Ectodermal cell (in vitro differentiated cells): ENCODE measurements around the gene TNFRSF17.

Source experiments
- H3K27ac ChIP-seq: 2 replicates; pipeline ENCODE4 v1.7.0; 2013; ENCODE audit warnings: mild to moderate bottlenecking, low read depth, low read length; ENCODE audit not compliant: insufficient read depth, poor library complexity, severe bottlenecking
- H3K27me3 ChIP-seq: 2 replicates; pipeline ENCODE4 v1.7.0; 2013; ENCODE audit warnings: mild to moderate bottlenecking, low read length; ENCODE audit not compliant: insufficient read depth, control insufficient read depth, poor library complexity, severe bottlenecking
- H3K36me3 ChIP-seq: one replicate; pipeline ENCODE4 v1.7.0; 2013; ENCODE audit warnings: low read length; ENCODE audit not compliant: control insufficient read depth, insufficient read depth
- H3K4me1 ChIP-seq: one replicate; pipeline ENCODE4 v1.7.0; 2013; ENCODE audit warnings: low read length; ENCODE audit not compliant: control insufficient read depth, insufficient read depth
- H3K4me3 ChIP-seq: 2 replicates; pipeline ENCODE4 v1.7.0; 2013; ENCODE audit warnings: low read depth, low read length, control low read depth; ENCODE audit not compliant: insufficient read depth
- H3K9me3 ChIP-seq: 2 replicates; pipeline ENCODE4 v1.7.0; 2013; ENCODE audit warnings: mild to moderate bottlenecking, low read length, moderate library complexity; ENCODE audit not compliant: control insufficient read depth
- WGBS, 2 experiments: methylation state at CpG; one replicate each; pipeline ENCODE4 v1.1.7; 2013; ENCODE audit warnings: missing lambda C conversion rate in 2 of 2; 5-methylcytosine and 5-hydroxymethylcytosine counted together

TNFRSF17 gene

GRCh38 chr16:12002447-12003006, 37.5 kb downstream of the TNFRSF17 start:
- 92 to 94% methylated on average over 11 of the region's 11 CpGs for WGBS, 2 experiments
- H3K4me3 ChIP-seq: no peak overlapping the region
- H3K4me1 ChIP-seq: no peaks in the 10 kb centered on the region
- H3K27ac ChIP-seq: no peak overlapping the region
- no peaks in the 10 kb centered on the region for H3K27me3 ChIP-seq
- H3K9me3 ChIP-seq: no peaks in the 10 kb centered on the region
- no peaks in the 10 kb centered on the region for H3K36me3 ChIP-seq

DNA sequence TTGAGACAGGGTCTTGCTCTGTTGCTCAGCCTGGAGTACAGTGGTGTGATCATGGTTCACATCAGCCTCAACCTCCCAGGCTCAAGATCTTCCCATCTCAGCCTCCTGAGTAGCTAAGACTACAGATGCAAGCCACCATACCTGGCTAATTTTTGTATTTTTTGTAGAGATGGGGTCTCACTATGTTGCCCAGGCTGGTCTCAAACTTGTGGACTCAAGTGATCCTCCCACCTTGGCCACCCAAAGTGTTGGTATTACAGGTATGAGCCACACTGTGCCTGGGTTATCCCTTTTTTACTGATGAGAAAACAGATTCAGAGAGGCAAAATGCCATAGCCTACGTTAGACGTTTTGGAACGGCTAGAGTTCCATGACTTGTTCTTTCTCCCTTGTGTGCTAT, 41.6 kb downstream of the TNFRSF17 start:
- Histone ChIP-seq H3K4me3 (no peak overlapping the region), H3K27ac (no peak overlapping the region), H3K27me3 (no peaks in the 10 kb centered on the region), H3K4me1 (no peaks in the 10 kb centered on the region), H3K36me3 (no peaks in the 10 kb centered on the region), H3K9me3 (no peaks in the 10 kb centered on the region)
- WGBS, 2 experiments: 93% methylated on average over 3 of the region's 3 CpGs

DNA sequence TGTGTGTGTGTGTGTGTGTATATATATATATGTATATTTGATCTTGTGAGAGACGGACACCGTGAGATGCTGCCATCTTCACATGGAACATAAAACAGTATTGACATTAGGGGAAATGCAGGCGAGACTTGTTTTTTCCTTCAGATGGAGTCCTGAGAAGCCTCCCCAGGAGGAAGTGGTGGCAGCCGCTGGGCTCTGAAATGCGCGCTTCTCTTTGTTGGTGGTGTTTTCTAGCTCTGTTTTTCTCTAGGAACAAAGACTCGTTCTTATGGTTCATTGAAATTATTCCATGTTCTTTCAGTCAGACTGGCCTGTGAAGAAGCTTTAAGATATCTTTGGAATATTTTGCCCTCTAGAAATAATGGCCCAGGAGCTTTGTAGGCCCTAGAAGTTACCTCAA, 44.5 kb downstream of the TNFRSF17 start:
- Histone ChIP-seq H3K36me3 (no peaks in the 10 kb centered on the region), H3K27ac (no peak overlapping the region), H3K9me3 (no peaks in the 10 kb centered on the region), H3K27me3 (no peaks in the 10 kb centered on the region), H3K4me1 (no peaks in the 10 kb centered on the region), H3K4me3 (no peak overlapping the region)
- WGBS, 2 experiments: 96% methylated on average over 7 of the region's 7 CpGs

DNA sequence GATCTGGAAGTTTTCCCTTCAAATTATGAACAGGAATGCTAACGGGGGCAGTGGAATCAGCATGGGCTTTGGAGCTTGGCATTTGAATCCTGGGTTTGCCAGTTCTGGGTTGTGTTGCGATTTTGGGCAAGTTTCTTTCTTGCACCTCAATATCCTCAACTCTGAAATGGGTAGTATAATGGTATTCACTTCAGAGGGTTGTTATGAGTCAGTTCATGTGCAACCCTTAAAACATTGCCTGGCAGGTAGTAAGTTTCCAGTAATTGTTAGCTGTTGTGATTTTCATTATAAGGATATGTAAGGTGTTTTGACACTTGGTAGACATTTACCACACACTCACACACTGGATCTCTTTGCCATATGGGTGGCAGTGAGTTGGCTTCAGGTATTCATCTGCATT, 44.9 kb downstream of the TNFRSF17 start:
- H3K27me3 ChIP-seq: no peaks in the 10 kb centered on the region
- 88 to 95% methylated on average over 2 of the region's 2 CpGs for WGBS, 2 experiments

DNA sequence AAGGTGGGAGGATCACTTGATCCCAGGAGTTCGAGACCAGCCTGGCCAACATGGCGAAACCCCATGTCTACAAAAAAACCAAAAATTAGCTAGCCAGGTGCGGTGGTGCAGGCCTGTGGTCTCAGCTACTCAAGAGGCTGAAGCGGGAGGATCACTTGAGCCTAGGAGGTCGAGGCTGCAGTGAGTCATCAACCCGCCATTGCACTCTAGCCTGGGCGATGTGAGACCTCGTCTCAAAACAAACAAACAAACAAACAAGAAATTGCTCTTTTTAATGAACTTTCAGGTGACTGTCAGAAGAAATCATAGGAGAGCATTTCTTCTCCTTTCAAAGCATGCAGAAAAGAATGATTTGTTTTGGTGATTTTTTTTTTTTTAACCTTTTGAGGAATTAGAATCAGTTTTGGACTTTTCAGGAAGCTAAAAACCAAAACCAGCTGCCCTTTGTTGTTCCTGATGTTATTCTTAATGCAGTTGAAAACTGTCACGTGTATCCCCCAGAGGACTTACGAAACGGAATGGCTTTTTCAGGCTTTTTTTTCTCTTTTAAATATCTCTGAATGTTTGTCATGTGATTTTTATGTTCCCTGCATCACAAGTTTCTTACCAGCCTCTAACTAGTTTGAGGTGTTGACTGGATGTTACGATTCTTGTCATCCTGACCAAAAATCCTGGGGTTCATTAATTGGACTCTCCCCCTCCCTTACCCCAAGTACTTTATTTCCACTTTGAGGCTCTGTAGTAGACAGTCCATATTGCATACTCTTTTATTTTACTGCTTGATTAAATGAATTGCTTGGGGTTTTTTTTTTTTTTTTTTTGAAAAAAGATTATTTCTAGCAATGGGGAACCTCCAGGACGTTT, 45.6 kb downstream of the TNFRSF17 start:
- Histone ChIP-seq H3K4me1 (no peaks in the 10 kb centered on the region), H3K27ac (no peak overlapping the region), H3K4me3 (no peak overlapping the region), H3K9me3 (no peaks in the 10 kb centered on the region), H3K36me3 (no peaks in the 10 kb centered on the region), H3K27me3 (no peaks in the 10 kb centered on the region)
- WGBS, 2 experiments: 87 to 96% methylated on average over 13 of the region's 13 CpGs

More for the DNA sequence above, 44.9 kb downstream of the TNFRSF17 start:
- H3K36me3 ChIP-seq: no peaks in the 10 kb centered on the region
- H3K27ac ChIP-seq: no peak overlapping the region
- H3K9me3 ChIP-seq: no peaks in the 10 kb centered on the region
- H3K4me3 ChIP-seq: no peak overlapping the region
- no peaks in the 10 kb centered on the region for H3K4me1 ChIP-seq

DNA sequence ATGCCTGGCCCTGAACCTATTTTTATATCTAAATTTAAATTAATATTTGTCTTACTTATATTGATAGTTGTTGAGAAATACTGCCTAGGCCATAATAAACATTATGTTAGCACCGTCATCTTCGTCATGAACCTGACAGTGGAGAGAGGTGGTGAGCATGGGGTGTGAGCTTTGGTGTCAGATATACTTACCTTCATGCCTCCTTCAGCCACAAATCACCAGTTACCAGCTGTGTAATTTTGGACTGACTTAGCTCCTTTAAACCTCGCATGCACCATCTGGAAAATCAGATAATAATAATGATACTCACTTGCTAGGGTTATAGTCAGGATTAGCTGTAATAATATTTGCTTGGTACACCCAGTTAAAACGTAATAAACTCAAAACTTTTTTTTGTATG, 46.6 kb downstream of the TNFRSF17 start:
- 93% methylated on average over 3 of the region's 4 CpGs; no CpG with 5 or more reads in 1 of the 2 experiments for whole genome bisulfite sequencing, 2 experiments
- no peaks in the 10 kb centered on the region for H3K9me3 ChIP-seq

GRCh38 chr16:12016291-12016947, 51.4 kb downstream of the TNFRSF17 start:
- Histone ChIP-seq H3K36me3 (no peaks in the 10 kb centered on the region), H3K9me3 (no peaks in the 10 kb centered on the region), H3K4me1 (no peaks in the 10 kb centered on the region), H3K27me3 (no peaks in the 10 kb centered on the region), H3K4me3 (no peak overlapping the region), H3K27ac (no peak overlapping the region)
- WGBS, 2 experiments: 91 to 94% methylated on average over 4 of the region's 4 CpGs

More for the DNA sequence above, 46.6 kb downstream of the TNFRSF17 start:
- Histone ChIP-seq H3K4me3 (no peak overlapping the region), H3K4me1 (no peaks in the 10 kb centered on the region), H3K27me3 (no peaks in the 10 kb centered on the region), H3K27ac (no peak overlapping the region), H3K36me3 (no peaks in the 10 kb centered on the region)

GRCh38 chr16:12017558-12017957, 52.5 kb downstream of the TNFRSF17 start:
- WGBS, 2 experiments: 93 to 94% methylated on average over 5 of the region's 5 CpGs
- no peaks in the 10 kb centered on the region for H3K4me1 ChIP-seq
- H3K36me3 ChIP-seq: no peaks in the 10 kb centered on the region
- H3K27ac ChIP-seq: no peak overlapping the region
- H3K9me3 ChIP-seq: no peaks in the 10 kb centered on the region
- no peaks in the 10 kb centered on the region for H3K27me3 ChIP-seq
- no peak overlapping the region for H3K4me3 ChIP-seq
